Measurements from ENCODE around the gene SCEL.
"Not testable (repeated sequence)": the region's sequence is repeated elsewhere in the genome, so short reads cannot be mapped to it uniquely, and the experiment has no call there.

- not testable (repeated sequence) for TF ChIP-seq CTCF (IDR thresholded peaks at IDR 0.05; ENCODE audit: insufficient read depth, low read depth, low read length); EZH2 (IDR thresholded peaks at IDR 0.05; ENCODE audit: insufficient read depth, low read length)
These were observed 124.5 kb downstream of the SCEL start for GRCh38 chr13:77660016-77660415.
